ENCODE data around the gene AGAP1.

GRCh38 chr2:235510318-235510717, 16.5 kb downstream of the AGAP1 start:
- no peak for TF ChIP-seq POLR2AphosphoS5 (IDR thresholded peaks at IDR 0.05; ENCODE audit: low read depth, low read length)
- TF ChIP-seq POLR2A (IDR thresholded peaks at IDR 0.05; ENCODE audit: low read depth, low read length), result no peak

Measured in GM12892 (cell line).